Transverse colon (tissue), 4 donors: ENCODE results near the gene PDE4C.

Experiments
- CTCF ChIP-seq, 5 experiments: fragments of 200-600 bp in 3 of 5; fragments of 450-650 bp in 2 of 5; sonication (generic) in 3 of 5; IDR thresholded peaks; 1 replicate in 2 of 5; 2 replicates in 3 of 5; pipeline ENCODE4 v1.5.1; 2016 to 2017; ENCODE audit warnings: antibody characterized with exemption in 5 of 5, inconsistent platforms in 3 of 5, mild to moderate bottlenecking in 2 of 5, moderate library complexity in 1 of 5
- EP300 ChIP-seq: sonication (generic); formaldehyde crosslinking; IDR thresholded peaks from one replicate; pipeline ENCODE4 v1.6.1; 2017; ENCODE audit warnings: antibody characterized with exemption, low read depth
- POLR2A ChIP-seq: fragments of 450-650 bp; IDR thresholded peaks from one replicate; pipeline ENCODE4 v1.6.1; 2016; ENCODE audit warnings: antibody characterized with exemption, mild to moderate bottlenecking, moderate library complexity
- POLR2AphosphoS5 ChIP-seq, 3 donors: sonication (generic); formaldehyde crosslinking; IDR thresholded peaks; one replicate each; pipeline ENCODE4 v1.6.1; 2016; ENCODE audit warnings: antibody characterized with exemption in 3 of 3

DNA sequence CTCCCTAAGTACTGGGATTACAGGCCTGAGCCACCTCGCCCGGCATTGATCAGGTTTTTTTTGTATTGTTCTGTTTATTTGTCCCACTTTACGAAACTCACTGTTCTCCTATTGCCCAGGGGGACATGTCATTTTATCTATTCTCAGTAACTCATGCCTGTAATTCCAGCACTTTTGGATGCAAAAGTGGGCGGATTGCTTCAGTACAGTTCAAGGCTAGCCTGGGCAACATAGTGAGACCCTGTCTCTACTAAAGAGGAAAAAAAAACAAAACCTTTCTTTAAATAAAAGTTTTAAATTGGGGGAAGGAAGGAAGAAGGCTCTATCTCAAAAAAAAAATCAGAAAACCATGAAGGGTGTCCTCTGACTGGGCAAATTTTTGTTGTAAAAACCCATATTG, 36.0 kb downstream of the PDE4C start:
- TF ChIP-seq EP300 (no peak), CTCF (IDR thresholded peaks at IDR 0.05) (no peak), POLR2A (no peak), POLR2AphosphoS5 (IDR thresholded peaks at IDR 0.05) (no peak)
